NCI-H82 (cell line): ENCODE results near the gene SLC26A1.

Source experiments
- DNase-seq: peaks from one replicate; lab custom pipeline; 2025; lab: John Stamatoyannopoulos, UW

Gene SLC26A1

GRCh38 chr4:993111-994029, at the start of gene SLC26A1:
SLC26A1 (minus strand) TSS chr4:993404; CDS start chr4:991703, 1,701 bp downstream.
- DNase-seq = peak; percentile 41

GRCh38 chr4:1042352-1043055, 49.3 kb upstream of the SLC26A1 start:
- no peak for DNase-seq

- DNase-seq = no peak
Observed at GRCh38 chr4:1041936-1042330, 48.7 kb upstream of the SLC26A1 start.

- no peak for DNase-seq
Observed at GRCh38 chr4:1041147-1041935, 48.1 kb upstream of the SLC26A1 start.

GRCh38 chr4:1040344-1041146, 47.3 kb upstream of the SLC26A1 start:
- no peak for DNase-seq

- no peak for DNase-seq
Observed at GRCh38 chr4:1039493-1040343, 46.5 kb upstream of the SLC26A1 start.

- DNase-seq = no peak
Observed at GRCh38 chr4:1038948-1039492, 45.8 kb upstream of the SLC26A1 start.

GRCh38 chr4:1036976-1037810, 44.0 kb upstream of the SLC26A1 start:
- no peak for DNase-seq

- no peak for DNase-seq
Observed at GRCh38 chr4:1036095-1036494, 42.9 kb upstream of the SLC26A1 start.

- no peak for DNase-seq
Observed at GRCh38 chr4:1035510-1035909, 42.3 kb upstream of the SLC26A1 start.

GRCh38 chr4:1033840-1034551, 40.8 kb upstream of the SLC26A1 start:
- DNase-seq = no peak

- no peak for DNase-seq
Observed at GRCh38 chr4:1032861-1033260, 39.7 kb upstream of the SLC26A1 start.

GRCh38 chr4:1031956-1032795, 39.0 kb upstream of the SLC26A1 start:
- no peak for DNase-seq

GRCh38 chr4:1031346-1031745, 38.1 kb upstream of the SLC26A1 start:
- no peak for DNase-seq

- DNase-seq = no peak
Observed at GRCh38 chr4:1030559-1030958, 37.4 kb upstream of the SLC26A1 start.

GRCh38 chr4:1030031-1030430, 36.8 kb upstream of the SLC26A1 start:
- DNase-seq = peak; percentile 28

GRCh38 chr4:1029529-1029928, 36.3 kb upstream of the SLC26A1 start:
- DNase-seq = no peak
